ENCODE measurements around the gene UGT8.
"Not testable (repeated sequence)": the region's sequence is repeated elsewhere in the genome, so short reads cannot be mapped to it uniquely, and the experiment has no call there.

The UGT8 gene, protein sequence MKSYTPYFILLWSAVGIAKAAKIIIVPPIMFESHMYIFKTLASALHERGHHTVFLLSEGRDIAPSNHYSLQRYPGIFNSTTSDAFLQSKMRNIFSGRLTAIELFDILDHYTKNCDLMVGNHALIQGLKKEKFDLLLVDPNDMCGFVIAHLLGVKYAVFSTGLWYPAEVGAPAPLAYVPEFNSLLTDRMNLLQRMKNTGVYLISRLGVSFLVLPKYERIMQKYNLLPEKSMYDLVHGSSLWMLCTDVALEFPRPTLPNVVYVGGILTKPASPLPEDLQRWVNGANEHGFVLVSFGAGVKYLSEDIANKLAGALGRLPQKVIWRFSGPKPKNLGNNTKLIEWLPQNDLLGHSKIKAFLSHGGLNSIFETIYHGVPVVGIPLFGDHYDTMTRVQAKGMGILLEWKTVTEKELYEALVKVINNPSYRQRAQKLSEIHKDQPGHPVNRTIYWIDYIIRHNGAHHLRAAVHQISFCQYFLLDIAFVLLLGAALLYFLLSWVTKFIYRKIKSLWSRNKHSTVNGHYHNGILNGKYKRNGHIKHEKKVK

DNA sequence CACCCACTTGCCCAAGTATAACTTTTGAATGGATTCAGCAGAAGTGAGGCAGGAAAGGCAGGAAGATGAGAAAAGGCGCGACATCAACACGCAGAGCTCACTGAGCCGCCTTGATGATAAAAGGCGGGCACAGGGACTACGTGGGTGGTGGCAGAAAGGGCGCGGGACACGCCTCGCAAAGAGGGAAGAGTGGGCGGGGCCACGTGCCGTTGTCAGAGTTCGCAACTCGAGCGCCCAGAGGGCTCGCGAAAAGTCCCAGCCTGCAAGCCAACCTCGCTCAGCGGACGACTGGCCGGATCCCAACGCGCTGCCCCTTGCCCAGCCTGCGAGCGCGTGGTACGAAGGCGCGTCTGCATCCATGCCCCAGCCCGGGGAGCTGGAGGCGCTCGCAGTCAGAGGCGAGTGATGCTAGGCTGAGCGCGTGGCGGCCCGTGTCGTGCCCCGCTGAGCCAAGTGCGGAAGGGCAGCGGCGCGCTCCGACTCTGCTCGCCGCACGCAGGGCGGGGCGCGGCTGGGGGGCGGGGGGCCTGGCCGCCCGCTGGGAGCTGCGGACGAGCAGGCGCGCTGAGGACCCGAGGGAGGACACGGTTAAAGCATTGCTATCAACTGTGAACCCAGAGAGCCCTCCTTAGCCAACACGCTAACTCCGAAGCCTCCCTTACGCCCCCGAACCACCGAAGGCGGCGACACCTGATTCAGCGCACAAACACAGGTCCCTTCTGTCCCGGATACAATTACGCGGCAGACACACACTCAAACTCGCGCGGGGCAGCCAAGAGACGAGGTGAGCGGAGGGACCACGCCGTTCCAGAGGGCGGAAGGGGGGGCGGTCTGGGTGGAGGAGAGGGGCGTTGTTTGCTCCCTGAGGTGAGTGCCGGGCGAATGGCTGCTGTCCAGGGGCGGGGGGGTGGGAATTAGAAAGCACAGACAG is at the start of gene UGT8:
Gene UGT8 (plus strand): TSS at position 617 of the 931 bp plus-strand sequence. CDS start 24,074 bp downstream, outside the sequence.
- peak; percentile 61 for DNase-seq

DNA sequence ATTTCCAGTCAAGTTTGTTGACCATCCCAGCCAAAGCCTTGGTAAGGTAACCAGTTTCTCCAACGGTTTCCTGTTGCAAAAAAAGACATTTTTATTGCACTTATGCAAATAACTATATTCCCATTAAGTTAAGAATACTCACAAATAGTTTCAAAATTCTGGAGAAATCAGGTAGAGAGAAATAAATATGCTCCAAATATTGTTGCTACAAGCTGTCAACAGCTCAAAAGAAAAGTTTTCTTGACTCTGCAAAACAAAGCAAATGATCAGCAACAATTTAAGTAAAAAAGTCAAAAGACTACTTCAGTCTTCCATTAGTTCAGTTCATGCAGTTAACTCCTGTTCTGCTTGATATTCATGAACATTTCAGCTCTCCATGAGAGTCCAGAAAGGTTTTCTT is 49.0 kb upstream of the UGT8 start:
- no peak for DNase-seq

DNA sequence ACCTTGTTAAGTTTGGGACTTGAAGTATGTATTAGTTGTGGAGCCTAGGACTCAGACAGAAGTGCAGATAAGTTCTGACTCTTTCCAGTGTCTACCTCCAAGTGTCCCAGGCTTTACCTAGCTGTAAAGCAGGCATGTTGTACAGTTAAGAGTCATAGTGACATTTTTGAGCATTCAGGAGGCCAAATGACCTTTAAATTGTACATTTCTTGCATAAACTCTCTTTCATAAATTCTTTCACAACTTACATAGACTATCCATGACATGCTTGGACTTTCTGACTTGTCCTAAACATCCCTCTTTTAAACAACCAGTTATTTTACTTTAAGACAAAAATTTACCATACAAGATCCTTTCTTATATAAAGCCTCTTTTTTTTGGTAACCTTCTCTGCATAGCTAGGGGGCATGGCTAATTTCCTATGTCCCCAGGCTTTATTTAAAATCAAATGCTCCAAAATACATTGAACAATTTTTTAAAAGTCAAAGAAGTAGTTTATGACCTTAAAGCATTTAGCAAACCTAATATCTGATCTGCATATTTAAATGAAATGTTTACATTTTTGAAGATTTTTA is 40.1 kb upstream of the UGT8 start:
- no peak for DNase-seq

DNA sequence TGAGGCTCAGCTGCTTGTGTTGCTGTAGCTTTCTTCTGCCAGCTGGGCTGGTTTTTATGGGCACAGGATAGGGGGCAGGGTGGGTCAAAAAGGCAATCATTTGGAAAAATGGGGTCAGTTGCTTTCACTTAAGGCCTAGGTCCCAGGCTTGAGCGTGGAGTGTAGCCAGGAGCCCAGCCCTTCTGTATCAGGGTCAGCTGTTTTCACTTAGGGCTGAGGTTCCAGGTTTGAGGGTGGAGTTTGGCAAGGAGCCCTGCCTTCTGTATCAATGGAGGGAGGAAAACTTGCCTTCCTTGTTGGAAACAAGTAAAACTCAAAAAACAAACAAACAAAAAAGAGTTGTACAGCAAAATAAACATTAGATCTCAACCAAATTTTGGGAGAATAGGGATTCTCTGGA is 37.0 kb upstream of the UGT8 start:
- no peak for DNase-seq

DNA sequence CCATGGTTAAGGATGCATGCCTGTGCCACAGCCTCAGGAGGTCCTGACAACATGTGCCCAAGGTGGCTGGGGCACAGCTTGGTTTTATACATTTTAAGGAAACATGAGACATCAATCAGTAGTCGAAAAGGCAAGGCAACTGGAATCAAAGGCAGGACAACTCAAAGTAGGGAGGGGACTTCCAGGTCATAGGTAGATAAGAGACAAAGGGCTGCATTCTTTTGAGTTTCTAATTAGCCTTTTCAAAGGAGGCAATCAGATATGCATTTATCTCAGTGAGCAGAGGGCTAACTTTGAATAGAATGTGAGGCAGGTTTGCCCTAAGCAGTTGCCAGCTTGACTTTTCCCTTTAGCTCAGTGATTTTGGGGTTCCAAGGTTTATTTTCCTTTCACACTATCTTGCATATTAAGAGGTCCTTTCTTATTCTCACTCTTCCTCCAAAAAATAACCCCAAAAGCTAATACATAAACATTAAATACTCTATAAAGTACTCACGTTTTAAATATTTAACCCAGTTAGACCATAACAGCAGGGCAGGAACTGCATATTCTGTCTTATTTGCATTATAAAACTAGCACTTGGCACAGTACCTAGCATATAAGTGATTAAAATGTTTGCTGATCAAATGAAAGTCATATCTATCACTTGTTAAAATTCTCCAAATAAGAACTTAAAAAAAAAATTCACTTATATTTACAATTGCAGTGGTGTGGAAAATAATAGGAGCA is 36.3 kb upstream of the UGT8 start:
- no peak for DNase-seq

DNA sequence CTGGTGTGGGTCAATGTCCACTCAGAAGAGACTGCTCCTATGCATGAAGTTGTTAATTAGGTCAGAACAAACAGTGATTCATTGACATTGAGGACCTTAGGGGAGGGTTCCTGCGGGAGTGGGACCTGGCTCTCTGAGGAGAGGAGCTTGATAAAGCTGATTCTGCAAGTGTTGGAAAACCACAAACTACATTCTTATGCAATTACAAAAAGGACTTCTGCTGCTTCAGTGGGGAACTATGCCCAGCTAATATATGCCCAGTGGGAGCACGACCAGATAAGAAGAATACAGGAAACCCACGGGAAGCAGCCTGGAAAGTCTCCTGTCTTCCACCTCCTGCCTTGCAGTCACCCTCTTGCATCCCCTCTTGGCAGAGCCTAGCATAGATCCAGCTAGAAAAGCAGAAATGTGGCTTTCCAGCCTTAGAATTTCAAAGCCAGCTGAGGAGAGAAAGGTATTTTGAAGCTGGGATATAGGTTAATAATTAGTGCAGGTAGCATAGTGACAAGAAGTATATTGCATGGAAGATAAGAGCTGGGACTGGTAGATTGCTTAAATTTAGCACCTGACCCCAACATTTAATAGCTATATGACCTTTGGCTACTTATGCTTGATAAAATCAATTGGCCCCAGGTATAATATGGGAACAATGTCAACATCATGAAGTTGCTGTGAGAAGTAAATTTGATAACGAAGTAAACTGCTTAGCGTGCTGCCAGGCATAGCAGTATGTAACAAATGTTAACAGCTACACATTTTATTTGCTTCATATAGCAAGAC is 34.9 kb upstream of the UGT8 start:
- DNase-seq: no peak

DNA sequence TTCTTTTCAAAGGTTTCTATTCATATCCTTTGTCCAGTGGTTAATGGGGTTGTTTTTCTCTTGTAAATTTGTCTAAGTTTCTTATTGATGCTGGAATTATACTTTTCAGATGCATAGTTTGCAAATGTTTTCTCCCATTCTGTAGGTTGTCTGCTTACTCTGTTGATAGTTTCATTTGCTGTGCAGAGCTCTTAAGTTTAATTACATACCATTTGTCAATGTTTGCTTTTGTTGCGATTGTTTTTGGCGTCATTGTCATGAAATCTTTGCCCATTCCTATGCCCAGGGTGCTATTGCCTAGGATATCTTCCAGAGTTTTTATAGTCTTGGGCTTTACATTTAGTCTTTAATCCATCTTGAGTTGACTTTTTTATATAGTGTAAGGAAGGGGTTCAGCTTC is 21.2 kb upstream of the UGT8 start:
- no peak for DNase-seq

DNA sequence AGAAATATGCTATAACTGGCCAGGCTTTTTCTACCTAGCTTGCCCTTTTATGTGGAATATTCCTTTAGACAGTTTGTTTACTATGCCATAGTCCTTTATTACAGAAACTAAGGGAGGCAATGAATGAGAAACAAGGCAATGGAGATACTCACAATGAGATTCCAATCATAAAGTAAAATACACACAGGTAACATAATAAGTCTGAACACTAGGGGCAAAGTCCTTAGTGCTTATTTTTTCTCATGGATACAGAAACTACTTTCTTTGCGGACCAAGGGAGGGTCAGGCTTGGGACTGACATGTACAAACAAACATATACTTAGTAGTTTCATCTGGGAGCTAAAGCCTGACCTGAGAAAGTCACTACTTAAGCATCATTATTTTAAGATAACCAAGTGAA is 16.0 kb upstream of the UGT8 start:
- no peak for DNase-seq

DNA sequence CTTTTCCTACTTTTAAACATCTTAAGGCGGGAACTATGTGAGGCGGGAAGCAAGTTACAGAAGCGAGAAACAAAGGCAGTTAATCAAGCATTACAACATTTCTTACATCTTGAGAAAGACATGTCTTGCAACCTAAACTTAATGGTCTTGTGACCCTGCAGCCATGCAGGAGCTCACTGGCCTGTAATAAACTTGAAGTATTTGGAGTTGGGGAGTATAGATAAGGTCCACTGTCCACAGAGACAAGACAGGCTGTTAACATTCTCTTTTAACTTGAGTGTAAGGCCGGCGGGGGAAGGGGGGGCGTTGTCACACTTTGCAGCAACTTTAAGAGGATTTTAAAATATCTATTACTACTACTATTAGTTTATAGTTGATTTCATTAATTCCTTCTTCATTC is 10.3 kb upstream of the UGT8 start:
- no peak for DNase-seq

DNA sequence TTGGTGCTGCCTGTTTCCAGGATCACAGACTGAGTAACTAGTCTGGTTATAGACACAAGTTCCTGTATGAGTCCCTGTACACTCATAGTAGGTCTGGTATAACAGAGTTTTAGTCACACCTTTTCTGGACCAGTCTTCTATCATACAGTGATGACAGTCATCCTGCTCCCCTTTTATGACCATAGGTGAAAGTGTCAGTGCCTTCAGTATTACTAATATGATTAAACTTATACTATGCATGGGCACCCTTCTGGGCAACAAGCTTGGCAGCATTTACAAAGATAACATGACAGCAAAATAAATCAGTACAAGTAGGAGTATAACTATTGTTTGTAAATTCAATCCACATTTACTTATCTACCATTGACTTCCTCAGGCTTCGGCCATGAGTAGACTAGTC is 8.2 kb upstream of the UGT8 start:
- DNase-seq: not testable (repeated sequence)

DNA sequence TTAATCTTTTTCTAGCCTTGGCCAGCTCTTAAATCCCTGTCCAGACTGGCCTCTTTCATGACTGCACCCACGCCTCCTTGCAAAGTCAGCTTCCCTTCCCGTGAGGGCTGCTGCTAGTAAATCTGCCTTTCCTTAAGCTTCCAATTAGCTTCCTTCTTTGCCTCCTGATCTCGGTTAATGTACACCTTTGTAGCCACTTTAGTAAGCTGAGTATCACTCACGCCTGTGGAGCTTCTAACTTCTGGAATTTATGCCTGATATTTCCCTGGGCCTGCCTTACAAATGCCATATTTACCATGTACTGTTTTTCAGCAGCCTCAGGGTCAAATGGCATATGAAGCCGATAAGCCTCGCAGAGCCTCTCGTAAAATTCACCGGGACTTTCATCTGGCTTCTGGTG is 5.1 kb upstream of the UGT8 start:
- no peak for DNase-seq

DNA sequence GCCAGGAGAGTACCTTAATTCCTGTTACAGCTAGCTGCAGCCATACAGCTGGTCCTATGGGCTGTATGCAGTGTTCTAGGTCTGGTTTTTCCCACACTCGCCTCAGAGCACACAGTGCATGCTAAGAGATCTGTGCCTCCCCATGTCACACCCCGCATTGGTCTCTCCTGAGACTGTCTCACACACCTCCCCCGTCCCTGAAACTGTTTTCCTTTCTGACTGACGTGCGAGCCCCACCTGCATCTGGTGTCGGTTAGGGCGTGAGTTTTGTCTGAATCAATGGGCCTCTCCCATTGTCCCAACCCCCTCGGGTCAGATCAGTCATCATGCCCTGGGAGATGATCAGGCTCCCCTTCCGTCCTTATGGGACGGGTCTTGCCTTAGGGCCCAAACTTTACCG is 3.4 kb upstream of the UGT8 start:
- DNase-seq: no peak

DNA sequence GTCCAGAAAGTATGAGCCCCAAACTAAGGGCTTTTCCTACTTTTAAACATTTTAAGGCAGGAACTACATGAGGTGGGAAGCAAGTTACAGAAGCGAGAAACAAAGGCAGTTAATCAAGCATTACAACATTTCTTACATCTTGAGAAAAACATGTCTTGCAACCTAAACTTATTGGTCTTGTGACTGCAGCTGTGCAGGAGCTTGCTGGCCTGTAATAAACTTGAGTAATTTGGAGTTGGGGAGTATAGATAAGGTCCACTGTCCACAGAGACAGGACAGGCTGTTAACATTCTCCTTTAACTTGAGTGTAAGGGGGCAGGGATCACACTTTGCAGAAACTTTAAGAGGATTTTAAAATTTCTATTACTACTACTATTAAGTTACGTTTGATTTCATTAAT is 2.7 kb upstream of the UGT8 start:
- DNase-seq: no peak

DNA sequence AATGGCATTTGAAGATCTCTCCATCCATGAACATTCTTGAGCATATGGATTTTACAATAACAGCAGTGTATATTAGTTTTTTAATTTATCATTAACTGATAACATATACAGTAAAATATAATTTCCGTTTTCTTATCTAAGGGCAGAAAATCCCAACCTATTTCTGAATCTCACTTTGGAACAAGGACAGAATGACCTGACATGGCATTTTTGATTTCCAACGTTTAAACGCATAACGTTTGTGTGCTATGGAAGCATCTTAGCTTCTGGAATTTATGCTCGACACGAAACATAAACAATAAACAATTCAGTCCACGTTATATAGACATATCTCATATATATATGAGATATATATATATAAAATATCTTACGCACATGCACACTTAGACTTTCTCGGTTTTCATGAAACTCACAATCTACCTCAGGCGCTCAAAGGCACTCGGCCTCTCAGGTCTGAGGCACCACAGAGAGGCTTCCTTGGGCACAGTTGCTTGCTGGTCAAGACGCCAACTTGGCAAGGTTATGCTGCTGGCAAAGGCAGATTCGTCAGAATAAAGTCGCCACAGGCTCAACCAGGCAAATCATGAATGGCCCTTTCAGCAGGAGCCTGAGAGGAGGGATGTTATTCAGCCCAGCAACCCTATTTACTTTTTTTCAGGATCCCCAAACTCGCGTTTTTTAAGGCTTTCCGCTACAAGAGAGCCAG is 1.0 kb upstream of the UGT8 start:
- DNase-seq: no peak

DNA sequence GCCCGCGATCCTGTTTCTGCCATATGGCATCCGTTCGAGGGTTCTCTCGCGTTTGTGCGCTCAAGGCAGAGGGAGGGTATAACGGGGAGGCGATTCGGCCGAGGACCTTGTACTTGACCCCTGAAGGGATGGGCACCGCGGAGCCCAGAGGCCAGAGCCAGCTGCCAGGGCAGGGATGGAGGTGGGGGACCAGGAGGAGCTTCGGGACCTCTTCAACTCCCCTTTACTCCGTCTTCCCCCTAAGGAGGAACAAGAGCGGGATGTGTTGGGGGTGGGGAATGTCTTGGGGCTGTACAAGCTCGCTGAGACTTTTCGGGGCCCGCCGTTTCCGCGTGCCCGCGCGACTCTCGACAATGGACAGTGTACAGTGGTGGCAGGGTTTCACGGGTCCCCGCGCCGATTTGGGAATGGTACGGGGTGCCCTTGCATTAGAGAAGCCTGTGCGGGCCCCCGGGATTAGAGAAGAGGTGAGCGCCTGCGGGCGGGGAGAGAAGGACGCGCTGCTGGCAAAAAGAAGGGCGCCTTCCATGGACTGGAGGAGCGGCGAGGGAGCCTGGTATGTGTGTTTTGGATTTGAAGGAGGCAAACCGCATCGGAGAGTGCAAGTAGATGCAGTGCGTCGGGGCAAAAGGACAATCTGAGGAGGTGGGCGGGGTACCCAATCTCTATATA is 760 bp downstream of the UGT8 start:
- DNase-seq: peak; percentile 54

DNA sequence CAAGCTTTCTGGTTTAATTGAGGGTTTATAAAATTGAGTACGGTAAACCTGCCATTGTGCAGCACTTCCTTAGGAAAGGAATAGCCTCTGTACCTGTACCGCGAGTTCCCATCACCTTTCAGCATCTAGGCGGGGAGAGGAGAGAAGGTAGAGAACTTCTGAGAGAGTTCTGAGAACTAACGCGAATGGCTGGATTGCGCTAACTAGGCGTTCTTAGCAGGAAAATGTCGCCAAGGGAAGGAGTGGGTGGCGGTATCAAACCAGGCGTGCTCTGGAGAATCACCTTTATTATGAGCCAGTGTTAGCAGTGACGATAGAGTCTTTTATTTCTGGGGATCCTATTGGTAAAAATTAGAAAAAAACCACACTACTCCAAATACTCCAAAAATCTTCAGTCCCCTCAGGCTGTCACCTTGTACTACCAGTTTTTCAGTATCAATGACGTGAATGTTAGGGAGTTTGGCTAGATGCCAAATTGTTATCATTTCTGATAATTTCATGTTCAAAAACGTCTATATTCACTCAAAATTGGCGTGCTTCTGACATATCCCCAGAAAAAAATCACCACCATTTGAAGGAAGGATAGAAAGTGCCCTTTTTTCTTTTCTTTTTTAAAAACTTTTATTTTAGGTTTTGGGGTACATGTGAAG is 1.4 kb downstream of the UGT8 start:
- DNase-seq: no peak

DNA sequence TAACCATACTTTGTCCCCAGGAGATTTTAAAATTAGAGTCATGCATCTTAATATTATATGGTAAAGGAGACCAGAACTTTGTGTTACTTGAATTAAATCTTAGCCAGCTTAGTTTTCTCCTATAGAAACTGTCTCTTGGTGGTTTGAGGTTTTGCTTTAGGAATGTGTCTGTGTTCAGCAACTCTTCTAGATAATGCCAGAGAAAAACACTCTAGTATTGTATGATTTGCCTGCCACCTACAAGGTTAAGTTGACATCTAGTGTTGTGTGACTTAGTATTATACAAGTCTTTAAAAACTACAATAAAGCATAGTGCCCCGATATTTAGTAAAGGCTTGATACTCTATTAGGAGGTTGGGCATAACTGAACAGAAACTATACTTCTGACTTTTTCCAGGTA is 2.1 kb downstream of the UGT8 start:
- no peak for DNase-seq

DNA sequence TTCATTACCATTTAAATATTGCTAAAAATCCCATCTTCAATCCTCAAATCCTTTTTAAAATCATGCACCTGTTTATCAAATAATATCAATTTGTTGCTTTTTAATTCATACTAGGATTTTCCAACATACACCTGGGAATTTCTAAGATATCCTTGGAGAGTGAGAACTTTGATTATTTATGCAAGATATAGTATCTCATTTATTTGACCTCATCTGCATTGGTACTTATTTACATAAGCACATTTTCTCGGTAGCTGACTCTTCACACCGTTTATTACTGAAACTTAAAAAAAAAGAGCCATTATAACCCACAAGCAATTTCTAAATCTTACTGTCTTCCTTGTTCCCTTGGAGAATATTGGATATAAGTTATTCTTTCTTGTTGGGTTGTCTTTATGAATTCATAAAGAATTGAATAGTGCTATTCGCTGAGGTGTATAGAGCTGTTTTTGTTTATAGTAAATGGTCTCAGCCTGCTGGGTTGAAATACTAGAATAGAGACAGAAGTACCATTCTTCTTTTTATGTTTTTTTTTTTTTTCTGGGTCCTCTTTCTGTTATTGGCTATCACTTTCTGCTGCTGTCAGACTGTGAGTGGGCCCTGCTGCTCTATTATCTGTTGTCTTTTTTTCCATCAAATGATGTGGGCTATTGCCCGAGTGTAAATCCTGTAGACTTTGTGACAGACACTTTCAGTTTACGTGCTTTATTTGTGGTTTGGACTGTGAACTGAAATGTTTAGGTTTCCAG is 2.9 kb downstream of the UGT8 start:
- no peak for DNase-seq

DNA sequence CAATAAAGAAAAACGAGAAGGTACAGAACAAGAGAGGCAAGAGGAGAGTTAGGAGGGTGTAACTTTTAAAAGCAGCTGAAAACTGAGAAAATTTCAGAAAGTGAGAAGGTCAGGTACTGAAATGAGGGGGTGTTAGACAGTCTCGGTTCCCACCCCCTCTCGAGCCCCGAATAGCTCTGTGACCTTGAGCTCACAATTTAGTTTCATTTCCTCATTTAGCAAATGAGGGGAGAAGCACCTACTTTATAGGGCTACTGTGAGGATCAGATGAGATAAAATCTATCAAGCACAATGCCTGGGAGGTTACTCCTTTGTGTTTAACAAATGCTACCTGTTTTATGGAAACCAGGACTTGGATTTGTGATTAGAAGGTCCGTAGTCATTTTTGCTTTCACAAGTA is 4.9 kb downstream of the UGT8 start:
- no peak for DNase-seq
